ENCODE results near the gene ELK3. TPM values are rescaled to one million over a fixed set of nuclear protein-coding genes. Genes with fewer than 3 reads are reported as not detected.

Gene ELK3
- polyA plus RNA-seq (2011; rRNA removed) = 15.5 and 20.9 TPM in 2 replicates
- polyA minus RNA-seq (2011; rRNA and poly(A)+ RNA removed) = 13.0 and 23.2 TPM in 2 replicates

GRCh38 chr12:96193725-96194575 is at the start of gene ELK3:
Gene ELK3 (plus strand): TSS chr12:96194375.
- Histone ChIP-seq H3K36me3 (ENCODE audit: control insufficient read depth, insufficient read depth, low read length) (no peaks in the 10 kb centered on the region), H3K4me3 (ENCODE audit: low read depth, low read length) (peak within 1 kb of the TSS; percentile 76), H3K27me3 (ENCODE audit: control insufficient read depth, insufficient read depth, low read length) (no peaks in the 10 kb centered on the region)
- TF ChIP-seq, protein P1, sequence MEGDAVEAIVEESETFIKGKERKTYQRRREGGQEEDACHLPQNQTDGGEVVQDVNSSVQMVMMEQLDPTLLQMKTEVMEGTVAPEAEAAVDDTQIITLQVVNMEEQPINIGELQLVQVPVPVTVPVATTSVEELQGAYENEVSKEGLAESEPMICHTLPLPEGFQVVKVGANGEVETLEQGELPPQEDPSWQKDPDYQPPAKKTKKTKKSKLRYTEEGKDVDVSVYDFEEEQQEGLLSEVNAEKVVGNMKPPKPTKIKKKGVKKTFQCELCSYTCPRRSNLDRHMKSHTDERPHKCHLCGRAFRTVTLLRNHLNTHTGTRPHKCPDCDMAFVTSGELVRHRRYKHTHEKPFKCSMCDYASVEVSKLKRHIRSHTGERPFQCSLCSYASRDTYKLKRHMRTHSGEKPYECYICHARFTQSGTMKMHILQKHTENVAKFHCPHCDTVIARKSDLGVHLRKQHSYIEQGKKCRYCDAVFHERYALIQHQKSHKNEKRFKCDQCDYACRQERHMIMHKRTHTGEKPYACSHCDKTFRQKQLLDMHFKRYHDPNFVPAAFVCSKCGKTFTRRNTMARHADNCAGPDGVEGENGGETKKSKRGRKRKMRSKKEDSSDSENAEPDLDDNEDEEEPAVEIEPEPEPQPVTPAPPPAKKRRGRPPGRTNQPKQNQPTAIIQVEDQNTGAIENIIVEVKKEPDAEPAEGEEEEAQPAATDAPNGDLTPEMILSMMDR (IDR thresholded peaks at IDR 0.05; ENCODE audit: insufficient read depth, low read depth, low read length) = no peak
- POLR2A ChIA-PET = no interaction called here
- CTCF ChIA-PET = interaction anchor here (1.1 to 1.4 kb wide), 2 partner anchors 21 to 60 kb away, joined by 3 to 4 read pairs; no protein-coding TSS in a partner anchor
- DNase-seq (ENCODE audit: low read depth) = no peak

DNA sequence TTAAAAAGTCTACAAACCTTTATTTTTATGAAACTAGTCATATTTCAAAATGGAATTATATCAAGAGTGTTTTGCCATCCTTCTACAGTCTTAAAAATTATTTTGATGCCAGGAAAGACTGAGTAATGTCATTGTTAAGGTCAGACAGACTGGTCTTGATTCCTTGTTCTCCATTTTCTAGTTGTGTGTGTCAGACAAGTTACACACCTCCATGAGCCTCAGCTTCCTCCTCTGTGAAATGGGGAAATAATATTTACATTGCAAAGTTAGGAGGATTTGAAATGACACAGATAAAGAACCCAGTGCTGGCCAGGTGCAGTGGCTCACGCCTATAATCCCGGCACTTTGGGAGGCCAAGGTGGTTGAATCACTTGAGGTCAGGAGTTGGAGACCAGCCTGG is 47.4 kb upstream of the ELK3 start:
- POLR2A ChIA-PET = no interaction called here

GRCh38 chr12:96150442-96150841 is 43.7 kb upstream of the ELK3 start:
- TF ChIP-seq, protein P1 (IDR thresholded peaks at IDR 0.05; ENCODE audit: insufficient read depth, low read depth, low read length) = no peak
- ChIA-PET CTCF (interaction anchor here (0.8 kb wide), 1 partner anchor 21 kb away, joined by 3 read pairs; no protein-coding TSS in a partner anchor), POLR2A (no interaction called here)

More for the DNA sequence above, 47.4 kb upstream of the ELK3 start:
- TF ChIP-seq, protein P1 (IDR thresholded peaks at IDR 0.05; ENCODE audit: insufficient read depth, low read depth, low read length) = no peak
- H3K36me3 ChIP-seq (ENCODE audit: control insufficient read depth, insufficient read depth, low read length) = no peaks in the 10 kb centered on the region
- CTCF ChIA-PET = interaction anchor here (1.2 kb wide), 1 partner anchor 10 kb away, joined by 3 read pairs; no protein-coding TSS in a partner anchor
- H3K27me3 ChIP-seq (ENCODE audit: control insufficient read depth, insufficient read depth, low read length) = no peaks in the 10 kb centered on the region
- H3K4me3 ChIP-seq (ENCODE audit: low read depth, low read length) = no peak overlapping the region
- no peak for DNase-seq (ENCODE audit: low read depth)

GRCh38 chr12:96152164-96152563 is 42.0 kb upstream of the ELK3 start:
- ChIA-PET CTCF (interaction anchor here (0.8 kb wide), 1 partner anchor 30 kb away, joined by 3 read pairs; no protein-coding TSS in a partner anchor), POLR2A (no interaction called here)
- DNase-seq (ENCODE audit: low read depth) = no peak
- no peak overlapping the region for H3K4me3 ChIP-seq (ENCODE audit: low read depth, low read length)
- no peaks in the 10 kb centered on the region for H3K36me3 ChIP-seq (ENCODE audit: control insufficient read depth, insufficient read depth, low read length)
- TF ChIP-seq, protein P1 (IDR thresholded peaks at IDR 0.05; ENCODE audit: insufficient read depth, low read depth, low read length) = no peak
- no peaks in the 10 kb centered on the region for H3K27me3 ChIP-seq (ENCODE audit: control insufficient read depth, insufficient read depth, low read length)

More at GRCh38 chr12:96150442-96150841, 43.7 kb upstream of the ELK3 start:
- Histone ChIP-seq H3K36me3 (ENCODE audit: control insufficient read depth, insufficient read depth, low read length) (no peaks in the 10 kb centered on the region), H3K27me3 (ENCODE audit: control insufficient read depth, insufficient read depth, low read length) (no peaks in the 10 kb centered on the region), H3K4me3 (ENCODE audit: low read depth, low read length) (no peak overlapping the region)
- no peak for DNase-seq (ENCODE audit: low read depth)

DNA sequence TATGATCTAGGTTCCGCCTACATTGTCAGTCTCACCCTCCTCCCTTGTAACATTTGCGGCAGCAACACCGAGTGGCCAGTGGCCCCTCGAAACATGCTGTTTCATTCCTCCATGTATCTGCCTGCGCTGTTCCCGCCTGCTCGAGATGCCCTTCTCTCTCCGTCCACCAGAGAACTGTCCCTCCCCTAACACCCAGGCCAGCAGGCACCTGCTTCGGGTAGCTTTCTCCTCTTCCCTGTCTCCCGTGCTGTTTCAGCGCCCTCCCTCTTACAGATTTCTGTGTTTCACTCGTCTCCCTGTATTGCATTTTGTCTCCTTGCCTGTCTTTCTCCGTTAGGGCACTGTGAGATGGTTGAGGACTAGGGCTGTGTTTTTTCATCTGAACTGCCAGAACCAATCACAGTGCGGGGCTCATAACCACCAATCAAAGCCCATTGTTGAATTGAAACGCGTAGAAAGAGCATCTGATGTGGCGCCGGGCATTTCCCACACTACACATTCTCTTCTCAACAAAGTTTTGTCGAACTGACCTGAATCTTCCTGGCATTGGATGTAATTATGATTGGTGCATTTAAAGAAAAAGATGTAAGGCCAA is 40.9 kb upstream of the ELK3 start:
- ChIA-PET POLR2A (no interaction called here), CTCF (no interaction called here)

More for the DNA sequence above, 40.9 kb upstream of the ELK3 start:
- TF ChIP-seq, protein P1 (IDR thresholded peaks at IDR 0.05; ENCODE audit: insufficient read depth, low read depth, low read length) = no peak
- DNase-seq (ENCODE audit: low read depth) = no peak
- H3K4me3 ChIP-seq (ENCODE audit: low read depth, low read length) = no peak overlapping the region
- H3K27me3 ChIP-seq (ENCODE audit: control insufficient read depth, insufficient read depth, low read length) = no peaks in the 10 kb centered on the region
- H3K36me3 ChIP-seq (ENCODE audit: control insufficient read depth, insufficient read depth, low read length) = no peaks in the 10 kb centered on the region

Data from BJ (cell line).